ENCODE results near the gene PECR.

Gene PECR

GRCh38 chr2:216081487-216082116, at the start of gene PECR, which contains the start of gene TMEM169:
PECR (minus strand) TSS chr2:216081809; CDS start chr2:216081741, 68 bp downstream.
TMEM169 (plus strand) TSS chr2:216081919; CDS start chr2:216095964, 14,045 bp downstream.
- Histone ChIP-seq H3K27ac (ENCODE audit: low read depth, low read length) (peak within 1 kb of the TSS; percentile 76), H3K9me3 (ENCODE audit: control insufficient read depth, insufficient read depth, low read length) (no peaks in the 10 kb centered on the region), H3K36me3 (ENCODE audit: control insufficient read depth, insufficient read depth, low read length) (no peaks in the 10 kb centered on the region), H3K4me3 (ENCODE audit: low read depth, low read length) (peak within 1 kb of the TSS; percentile 98), H3K27me3 (ENCODE audit: control insufficient read depth, insufficient read depth, low read length) (no peaks in the 10 kb centered on the region), H3K4me1 (ENCODE audit: control insufficient read depth, insufficient read depth, low read length) (peaks cover 25% of the 10 kb centered on the region), H3K9ac (ENCODE audit: low read depth, low read length) (peak within 1 kb of the TSS; percentile 88)

GRCh38 chr2:216130346-216130971, 48.9 kb upstream of the PECR start:
- Histone ChIP-seq H3K36me3 (ENCODE audit: control insufficient read depth, insufficient read depth, low read length) (peaks cover 99% of the 10 kb centered on the region), H3K27ac (ENCODE audit: low read depth, low read length) (no peak overlapping the region), H3K9me3 (ENCODE audit: control insufficient read depth, insufficient read depth, low read length) (no peaks in the 10 kb centered on the region), H3K4me3 (ENCODE audit: low read depth, low read length) (no peak overlapping the region), H3K9ac (ENCODE audit: low read depth, low read length) (no peak overlapping the region), H3K4me1 (ENCODE audit: control insufficient read depth, insufficient read depth, low read length) (no peaks in the 10 kb centered on the region), H3K27me3 (ENCODE audit: control insufficient read depth, insufficient read depth, low read length) (no peaks in the 10 kb centered on the region)

- no peak overlapping the region for H3K9ac ChIP-seq (ENCODE audit: low read depth, low read length)
- no peaks in the 10 kb centered on the region for H3K4me1 ChIP-seq (ENCODE audit: control insufficient read depth, insufficient read depth, low read length)
- no peaks in the 10 kb centered on the region for H3K27me3 ChIP-seq (ENCODE audit: control insufficient read depth, insufficient read depth, low read length)
- no peaks in the 10 kb centered on the region for H3K9me3 ChIP-seq (ENCODE audit: control insufficient read depth, insufficient read depth, low read length)
- peaks cover 98% of the 10 kb centered on the region for H3K36me3 ChIP-seq (ENCODE audit: control insufficient read depth, insufficient read depth, low read length)
- H3K4me3 ChIP-seq (ENCODE audit: low read depth, low read length): no peak overlapping the region
- no peak overlapping the region for H3K27ac ChIP-seq (ENCODE audit: low read depth, low read length)
Measured at GRCh38 chr2:216126943-216127342, 45.3 kb upstream of the PECR start.

GRCh38 chr2:216121255-216121654, 39.6 kb upstream of the PECR start:
- Histone ChIP-seq H3K27ac (ENCODE audit: low read depth, low read length) (peak overlapping the region; percentile 15), H3K27me3 (ENCODE audit: control insufficient read depth, insufficient read depth, low read length) (no peaks in the 10 kb centered on the region), H3K4me3 (ENCODE audit: low read depth, low read length) (no peak overlapping the region), H3K4me1 (ENCODE audit: control insufficient read depth, insufficient read depth, low read length) (no peaks in the 10 kb centered on the region), H3K9ac (ENCODE audit: low read depth, low read length) (peak overlapping the region; percentile 4; the same call in 1 of the 2 replicates), H3K9me3 (ENCODE audit: control insufficient read depth, insufficient read depth, low read length) (no peaks in the 10 kb centered on the region), H3K36me3 (ENCODE audit: control insufficient read depth, insufficient read depth, low read length) (peaks cover 100% of the 10 kb centered on the region)

- H3K9me3 ChIP-seq (ENCODE audit: control insufficient read depth, insufficient read depth, low read length): no peaks in the 10 kb centered on the region
- peaks cover 100% of the 10 kb centered on the region for H3K36me3 ChIP-seq (ENCODE audit: control insufficient read depth, insufficient read depth, low read length)
- H3K27me3 ChIP-seq (ENCODE audit: control insufficient read depth, insufficient read depth, low read length): no peaks in the 10 kb centered on the region
- H3K27ac ChIP-seq (ENCODE audit: low read depth, low read length): no peak overlapping the region
- peaks cover 10% of the 10 kb centered on the region for H3K4me1 ChIP-seq (ENCODE audit: control insufficient read depth, insufficient read depth, low read length)
- no peak overlapping the region for H3K9ac ChIP-seq (ENCODE audit: low read depth, low read length)
- no peak overlapping the region for H3K4me3 ChIP-seq (ENCODE audit: low read depth, low read length)
Measured at GRCh38 chr2:216119986-216120385, 38.4 kb upstream of the PECR start.

- no peak overlapping the region for H3K4me3 ChIP-seq (ENCODE audit: low read depth, low read length)
- no peaks in the 10 kb centered on the region for H3K9me3 ChIP-seq (ENCODE audit: control insufficient read depth, insufficient read depth, low read length)
- H3K4me1 ChIP-seq (ENCODE audit: control insufficient read depth, insufficient read depth, low read length): peaks cover 15% of the 10 kb centered on the region
- H3K9ac ChIP-seq (ENCODE audit: low read depth, low read length): no peak overlapping the region
- peaks cover 92% of the 10 kb centered on the region for H3K36me3 ChIP-seq (ENCODE audit: control insufficient read depth, insufficient read depth, low read length)
- H3K27me3 ChIP-seq (ENCODE audit: control insufficient read depth, insufficient read depth, low read length): no peaks in the 10 kb centered on the region
- H3K27ac ChIP-seq (ENCODE audit: low read depth, low read length): no peak overlapping the region
Measured at GRCh38 chr2:216119146-216119545, 37.5 kb upstream of the PECR start.

GRCh38 chr2:216118474-216118873, 36.9 kb upstream of the PECR start:
- no peak overlapping the region for H3K9ac ChIP-seq (ENCODE audit: low read depth, low read length)
- H3K4me1 ChIP-seq (ENCODE audit: control insufficient read depth, insufficient read depth, low read length): peaks cover 19% of the 10 kb centered on the region
- H3K27me3 ChIP-seq (ENCODE audit: control insufficient read depth, insufficient read depth, low read length): no peaks in the 10 kb centered on the region
- no peak overlapping the region for H3K27ac ChIP-seq (ENCODE audit: low read depth, low read length)
- H3K9me3 ChIP-seq (ENCODE audit: control insufficient read depth, insufficient read depth, low read length): no peaks in the 10 kb centered on the region
- H3K36me3 ChIP-seq (ENCODE audit: control insufficient read depth, insufficient read depth, low read length): peaks cover 92% of the 10 kb centered on the region
- H3K4me3 ChIP-seq (ENCODE audit: low read depth, low read length): no peak overlapping the region

- Histone ChIP-seq H3K27me3 (ENCODE audit: control insufficient read depth, insufficient read depth, low read length) (no peaks in the 10 kb centered on the region), H3K9me3 (ENCODE audit: control insufficient read depth, insufficient read depth, low read length) (no peaks in the 10 kb centered on the region), H3K4me1 (ENCODE audit: control insufficient read depth, insufficient read depth, low read length) (peaks cover 19% of the 10 kb centered on the region), H3K9ac (ENCODE audit: low read depth, low read length) (no peak overlapping the region), H3K4me3 (ENCODE audit: low read depth, low read length) (no peak overlapping the region), H3K27ac (ENCODE audit: low read depth, low read length) (no peak overlapping the region), H3K36me3 (ENCODE audit: control insufficient read depth, insufficient read depth, low read length) (peaks cover 93% of the 10 kb centered on the region)
Measured at GRCh38 chr2:216117561-216118340, 36.1 kb upstream of the PECR start.

- Histone ChIP-seq H3K36me3 (ENCODE audit: control insufficient read depth, insufficient read depth, low read length) (peaks cover 93% of the 10 kb centered on the region), H3K27ac (ENCODE audit: low read depth, low read length) (peak overlapping the region; percentile 23), H3K27me3 (ENCODE audit: control insufficient read depth, insufficient read depth, low read length) (no peaks in the 10 kb centered on the region), H3K4me3 (ENCODE audit: low read depth, low read length) (no peak overlapping the region), H3K4me1 (ENCODE audit: control insufficient read depth, insufficient read depth, low read length) (peaks cover 19% of the 10 kb centered on the region), H3K9ac (ENCODE audit: low read depth, low read length) (no peak overlapping the region), H3K9me3 (ENCODE audit: control insufficient read depth, insufficient read depth, low read length) (no peaks in the 10 kb centered on the region)
Measured at GRCh38 chr2:216116418-216116817, 34.8 kb upstream of the PECR start.

GRCh38 chr2:216114714-216115531, 33.3 kb upstream of the PECR start:
- Histone ChIP-seq H3K9ac (ENCODE audit: low read depth, low read length) (peak overlapping the region; percentile 95), H3K4me3 (ENCODE audit: low read depth, low read length) (peak overlapping the region; percentile 51), H3K36me3 (ENCODE audit: control insufficient read depth, insufficient read depth, low read length) (peaks cover 90% of the 10 kb centered on the region), H3K4me1 (ENCODE audit: control insufficient read depth, insufficient read depth, low read length) (peaks cover 25% of the 10 kb centered on the region), H3K27me3 (ENCODE audit: control insufficient read depth, insufficient read depth, low read length) (no peaks in the 10 kb centered on the region), H3K9me3 (ENCODE audit: control insufficient read depth, insufficient read depth, low read length) (no peaks in the 10 kb centered on the region), H3K27ac (ENCODE audit: low read depth, low read length) (peak overlapping the region; percentile 89)

All from HUES48 (cell line).